NCI-H1092 treated with DMSO at 0.1 percent for 48 hours (cell line): ENCODE results near the gene G6PC2.
"Not testable (repeated sequence)": the region's sequence is repeated elsewhere in the genome, so short reads cannot be mapped to it uniquely, and the experiment has no call there.

ENCODE experiments used
- DNase-seq: peaks from one replicate; lab custom pipeline; 2025; lab: John Stamatoyannopoulos, UW

The G6PC2 gene

DNA sequence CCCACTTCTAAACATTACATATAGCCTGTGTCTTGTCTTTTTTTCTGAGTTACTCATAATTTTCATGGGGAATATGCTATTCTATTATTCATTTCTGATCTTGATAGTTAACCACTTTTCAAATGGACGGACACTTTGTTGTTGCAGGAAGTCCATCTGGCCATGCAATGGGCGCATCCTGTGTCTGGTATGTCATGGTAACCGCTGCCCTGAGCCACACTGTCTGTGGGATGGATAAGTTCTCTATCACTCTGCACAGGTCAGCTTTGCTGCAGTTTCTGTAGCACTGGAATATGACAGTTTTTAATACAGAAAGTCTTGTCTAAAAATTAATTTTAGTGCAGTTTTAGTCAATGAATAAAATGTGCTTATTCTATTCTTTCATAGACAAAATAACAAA lies 3.3 kb downstream of the G6PC2 start:
- no peak for DNase-seq

DNA sequence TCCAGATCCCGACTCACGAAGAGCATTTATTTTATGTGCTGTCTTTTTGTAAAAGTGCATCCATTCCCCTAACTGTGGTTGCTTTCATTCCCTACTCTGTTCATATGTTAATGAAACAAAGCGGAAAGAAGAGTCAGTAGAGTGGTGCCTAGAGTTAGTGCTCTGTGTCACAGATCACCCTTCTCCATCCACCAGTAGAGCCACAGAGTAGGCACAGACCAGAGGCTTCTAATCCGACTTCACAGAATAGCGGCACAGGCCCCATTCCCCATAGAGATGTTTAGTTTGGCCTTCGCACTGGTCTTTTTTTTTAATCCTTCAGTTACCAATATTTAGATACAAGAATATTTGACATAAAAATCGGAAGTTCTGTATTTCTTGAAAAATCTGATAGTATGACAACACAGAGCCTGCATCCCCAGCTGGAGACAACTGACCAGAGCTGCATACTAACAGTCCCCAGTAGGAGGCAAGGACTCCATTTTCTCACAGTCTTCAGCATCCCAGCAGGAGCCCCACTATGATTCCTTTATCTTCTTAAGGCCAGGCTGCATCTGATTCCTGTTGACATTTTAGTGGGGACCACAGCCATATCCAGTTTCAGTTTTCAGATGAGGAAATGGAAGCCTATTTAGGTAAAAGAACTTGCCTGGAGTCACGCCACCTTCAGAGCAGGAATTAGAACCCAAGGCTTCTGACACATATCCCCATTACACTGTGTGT lies 7.0 kb downstream of the G6PC2 start:
- no peak for DNase-seq

DNA sequence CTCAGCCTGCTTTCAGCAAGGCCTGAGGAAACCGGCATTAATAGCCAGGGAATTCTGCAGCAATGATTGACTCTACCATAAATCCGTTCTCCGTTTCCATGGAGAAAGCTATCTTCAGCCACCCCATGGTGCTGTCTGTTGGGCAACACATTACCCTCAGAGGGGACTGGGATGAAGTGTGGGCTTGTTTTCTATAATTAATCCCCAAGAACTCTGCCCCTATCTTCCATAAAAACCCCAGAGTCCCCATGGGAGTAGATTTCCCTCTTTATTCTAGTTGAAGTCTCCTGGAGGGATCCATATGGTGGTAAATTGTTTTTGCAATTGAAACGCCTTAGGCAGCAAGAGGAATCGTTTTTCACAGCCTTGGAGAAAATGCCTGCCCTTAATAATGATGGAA lies 9.2 kb downstream of the G6PC2 start:
- no peak for DNase-seq

DNA sequence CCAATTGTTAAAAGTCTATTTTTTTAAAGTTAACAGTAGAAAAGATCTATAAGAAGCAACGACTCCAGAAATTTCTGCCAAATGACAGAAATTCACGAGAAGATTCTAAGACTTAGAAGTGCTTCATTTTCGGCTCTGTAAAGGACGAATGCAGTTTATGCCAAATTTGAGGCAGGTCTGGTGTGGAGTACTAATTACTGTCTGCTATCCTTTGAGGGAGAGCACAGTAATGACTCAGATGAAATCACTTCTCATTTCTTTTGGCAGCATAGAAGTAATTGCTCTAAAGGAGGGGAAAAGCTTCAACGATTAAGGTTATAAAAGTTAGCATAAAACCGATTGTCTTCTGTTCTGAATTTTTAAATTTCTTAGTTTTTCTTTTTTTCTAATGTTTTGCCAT lies 11.4 kb downstream of the G6PC2 start:
- no peak for DNase-seq

DNA sequence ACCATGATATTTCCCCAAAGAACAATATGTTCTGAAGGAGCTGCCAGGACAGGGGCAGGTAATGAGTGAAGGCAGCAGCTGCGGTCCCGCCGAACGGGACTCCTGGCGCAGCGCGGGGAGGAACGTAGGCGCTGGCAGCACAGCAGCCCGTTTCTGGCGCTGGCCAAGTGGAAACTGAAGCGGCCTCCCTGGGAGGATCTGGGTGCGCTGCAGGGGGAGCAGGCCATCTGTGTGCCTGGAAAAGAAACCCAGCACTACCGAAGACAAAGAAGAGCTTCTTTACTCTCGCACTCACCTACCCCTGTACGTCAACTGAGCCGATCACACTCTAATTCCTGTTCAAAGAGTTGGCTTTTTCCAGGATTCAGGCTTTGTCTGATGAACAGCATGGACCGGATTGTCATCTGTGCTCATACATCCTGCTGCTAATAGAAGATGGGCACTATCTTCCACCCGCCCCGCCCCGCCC lies 11.8 kb downstream of the G6PC2 start:
- DNase-seq, result peak; percentile 17

DNA sequence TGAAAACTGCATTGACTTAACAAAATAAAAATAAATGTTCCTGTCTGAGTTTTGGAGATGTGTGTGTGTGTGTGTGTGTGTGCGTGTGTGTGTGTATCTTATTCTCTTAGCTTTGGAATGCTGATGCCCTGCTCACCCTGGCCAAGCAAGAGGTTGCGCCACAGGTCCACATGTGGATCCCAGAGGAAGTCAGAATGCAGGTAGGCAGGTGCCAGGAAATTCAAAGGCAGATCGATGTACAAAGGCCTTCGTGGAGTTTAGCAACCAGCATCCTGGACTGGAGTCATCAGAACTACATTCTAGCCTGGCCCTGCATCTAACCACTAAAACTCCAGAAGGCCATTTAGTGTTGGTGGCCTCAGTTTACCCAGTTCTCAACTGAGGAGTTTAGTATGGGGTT lies 12.4 kb downstream of the G6PC2 start:
- no peak for DNase-seq

DNA sequence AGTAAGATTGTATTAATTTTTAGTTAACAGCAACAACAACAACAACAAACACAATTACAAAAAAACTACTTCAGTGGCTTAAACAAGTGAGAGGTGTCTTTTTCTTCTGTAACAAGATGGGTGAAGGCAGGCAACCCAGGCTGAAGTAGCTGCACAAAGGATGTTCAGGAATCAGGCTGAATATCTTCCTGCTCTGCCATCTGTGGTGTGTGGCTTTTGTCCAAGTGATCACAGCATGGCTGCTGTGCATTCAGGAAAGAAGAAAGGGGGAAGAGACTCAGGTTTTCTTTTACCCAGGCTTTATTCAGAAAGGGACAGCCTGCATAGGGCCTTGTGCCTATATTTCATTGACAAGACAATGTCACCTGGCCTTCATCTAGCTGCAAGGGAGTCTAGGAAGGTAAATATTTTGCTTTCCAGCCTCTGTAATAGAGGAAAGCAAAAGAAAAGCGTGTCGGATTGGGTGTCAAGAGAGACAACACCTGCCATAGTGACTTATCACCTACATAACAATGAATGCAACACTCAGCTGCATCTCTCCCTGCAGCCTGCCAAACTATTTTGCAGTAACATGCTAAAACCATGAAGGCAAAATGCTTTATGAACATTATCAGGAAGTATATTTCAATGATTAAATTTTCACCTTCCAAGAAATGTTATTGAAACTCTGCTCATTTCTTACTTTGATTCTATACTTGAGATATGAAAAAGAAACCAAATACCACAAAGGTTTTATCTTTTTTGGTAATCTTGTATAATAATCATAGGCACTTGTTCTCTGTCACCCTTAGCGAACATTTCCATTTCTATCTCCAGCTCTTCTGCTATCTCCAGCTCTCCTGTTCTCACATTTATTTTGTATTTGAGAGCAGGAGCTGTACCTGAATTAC lies 14.6 kb downstream of the G6PC2 start:
- DNase-seq, result no peak

DNA sequence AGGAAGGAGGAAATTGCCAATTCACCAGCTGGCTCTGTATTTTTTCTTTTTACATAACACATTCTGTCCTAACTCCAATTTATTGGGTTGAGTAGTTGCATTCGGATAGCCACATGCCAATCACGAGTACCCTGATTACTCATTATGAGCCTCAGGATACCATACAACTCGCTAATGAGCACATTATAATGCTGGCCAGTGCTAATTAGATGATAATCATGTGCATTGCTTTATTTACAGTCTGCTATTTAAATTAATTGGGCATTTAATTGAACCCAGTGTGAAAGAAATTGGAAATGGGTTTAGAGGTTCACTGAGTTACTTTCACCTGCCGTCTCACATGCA lies 15.2 kb downstream of the G6PC2 start:
- DNase-seq, result no peak

DNA sequence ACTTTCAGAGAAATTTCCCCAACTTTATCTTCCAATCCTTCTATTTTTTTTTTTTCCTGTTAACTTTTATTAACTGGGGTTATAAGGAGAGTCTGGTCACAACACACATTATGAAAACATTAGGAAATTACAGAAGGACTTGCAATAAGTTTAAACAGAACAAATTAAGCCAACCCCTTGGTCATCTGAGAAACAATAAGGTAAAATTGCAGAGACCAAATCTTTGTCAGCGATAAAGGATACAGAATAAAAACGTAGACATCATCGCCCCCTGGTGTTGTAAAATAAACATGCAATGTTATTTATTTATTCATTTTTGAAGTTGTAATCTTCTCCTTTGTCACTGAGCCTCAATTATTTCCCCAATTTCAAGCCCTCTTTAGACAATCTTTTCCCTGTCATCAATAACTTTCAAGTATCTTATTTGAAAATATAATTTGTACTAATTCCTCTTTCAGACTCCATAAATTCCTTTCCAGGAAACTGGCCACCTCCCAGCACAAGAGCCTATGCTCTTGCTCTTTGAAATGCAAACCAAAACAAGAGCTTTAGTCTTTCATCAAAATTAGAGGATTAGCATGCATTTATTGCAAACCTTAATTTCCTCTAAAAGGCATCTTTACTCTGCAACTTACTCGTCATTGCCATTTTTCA lies 19.5 kb downstream of the G6PC2 start:
- peak; percentile 6 for DNase-seq

DNA sequence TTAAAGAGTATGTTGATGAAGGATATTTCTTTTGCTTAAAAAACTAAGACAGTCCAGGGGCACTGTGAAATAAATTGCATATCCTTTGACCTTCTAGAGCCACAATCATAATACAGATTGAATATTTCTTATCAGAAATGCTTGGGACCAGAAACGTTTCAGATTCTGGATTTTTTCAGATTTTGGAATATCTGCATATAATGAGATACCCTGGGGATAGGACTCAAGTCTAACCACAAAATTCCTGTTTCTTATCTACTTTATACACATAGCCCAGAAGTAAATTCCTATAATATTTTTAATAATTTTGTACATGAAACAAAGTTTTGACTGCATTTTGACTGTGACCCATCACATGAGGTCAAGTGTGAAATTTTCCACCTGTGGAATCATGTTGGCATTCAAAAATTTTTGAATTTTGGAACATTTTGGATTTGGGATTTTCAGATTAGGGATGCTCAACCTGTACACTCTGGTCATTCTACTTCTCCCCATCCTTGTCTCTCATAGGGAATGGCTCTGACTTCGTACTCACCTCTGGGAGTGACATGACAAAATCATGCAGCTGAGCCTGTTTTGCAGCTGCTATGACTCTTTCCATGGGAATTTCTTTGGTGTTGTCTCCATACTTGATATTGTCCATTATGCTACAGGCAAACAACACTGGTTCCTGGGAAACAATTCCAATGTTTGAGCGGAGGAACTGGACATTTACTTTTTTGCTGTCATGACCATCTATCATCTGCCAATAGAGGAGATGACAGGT lies 25.7 kb downstream of the G6PC2 start:
- no peak for DNase-seq

DNA sequence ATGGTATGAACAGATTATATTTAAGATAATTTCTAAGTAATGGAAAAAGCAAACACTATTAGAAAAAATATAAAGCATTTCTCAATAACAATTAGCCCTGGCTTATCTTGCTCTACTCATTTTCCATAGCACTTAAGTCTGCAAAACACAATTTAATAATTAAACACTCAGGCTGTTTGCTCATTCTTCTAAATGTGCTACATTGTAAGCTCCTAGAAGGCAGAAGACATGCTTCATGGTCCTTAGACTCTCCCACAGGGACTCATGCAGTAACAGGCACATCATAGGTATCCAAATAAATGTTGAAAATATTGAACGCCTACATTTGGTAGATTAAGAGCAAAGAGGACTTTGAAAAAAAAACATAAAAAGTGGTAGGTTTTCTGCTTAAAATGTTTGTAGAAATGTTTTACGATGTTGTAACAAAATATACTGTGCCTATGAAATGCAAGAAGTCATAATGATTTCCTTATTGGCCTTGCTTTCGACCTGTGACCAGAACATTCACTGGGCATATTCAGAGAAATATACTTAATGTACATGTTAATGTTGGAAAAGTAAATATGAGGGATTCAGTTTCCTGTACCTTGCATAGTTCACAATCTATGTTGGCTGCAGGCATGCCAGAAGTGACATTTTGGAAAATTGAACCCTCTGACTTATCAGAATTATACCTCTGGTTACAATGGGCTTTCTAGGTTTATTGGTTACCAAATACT lies 27.2 kb downstream of the G6PC2 start:
- DNase-seq, result no peak

DNA sequence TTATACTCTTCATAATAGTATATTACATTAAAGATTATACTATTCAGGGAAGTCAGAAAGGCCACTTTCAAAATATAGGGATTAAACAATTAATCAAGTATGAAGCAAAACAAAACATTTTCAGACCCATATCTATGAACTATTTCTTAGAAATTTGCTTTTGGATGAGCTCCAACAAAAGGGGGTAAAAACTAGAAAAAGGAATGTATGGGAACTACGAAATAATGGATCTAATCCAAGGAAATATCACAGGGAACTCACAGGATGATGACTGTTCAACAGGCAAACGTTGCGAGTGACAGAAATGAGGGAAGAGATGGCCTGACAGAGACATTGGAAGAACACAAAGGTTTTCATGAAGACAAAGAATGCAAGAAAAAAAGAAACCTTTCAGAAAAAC lies 27.9 kb downstream of the G6PC2 start:
- no peak for DNase-seq

DNA sequence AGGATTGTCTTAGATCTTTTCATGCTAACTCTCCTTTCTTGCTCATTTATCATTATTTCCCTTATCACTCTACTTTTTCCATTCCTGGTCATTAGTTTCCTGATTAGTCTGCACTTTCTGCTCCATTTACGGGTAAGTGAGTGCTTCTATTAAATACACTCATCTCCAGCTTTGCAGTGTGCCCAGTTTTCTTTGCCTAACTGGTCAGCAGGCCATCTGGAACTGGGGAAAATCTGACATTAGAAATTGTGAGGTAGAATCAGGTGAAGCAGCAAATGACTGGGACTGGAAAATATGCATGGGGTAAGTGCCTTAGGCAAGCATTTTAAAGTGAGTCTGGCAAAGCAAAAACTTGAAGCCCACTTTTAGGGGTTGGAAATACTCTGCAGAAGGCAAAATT lies 29.2 kb downstream of the G6PC2 start:
- DNase-seq, result no peak

DNA sequence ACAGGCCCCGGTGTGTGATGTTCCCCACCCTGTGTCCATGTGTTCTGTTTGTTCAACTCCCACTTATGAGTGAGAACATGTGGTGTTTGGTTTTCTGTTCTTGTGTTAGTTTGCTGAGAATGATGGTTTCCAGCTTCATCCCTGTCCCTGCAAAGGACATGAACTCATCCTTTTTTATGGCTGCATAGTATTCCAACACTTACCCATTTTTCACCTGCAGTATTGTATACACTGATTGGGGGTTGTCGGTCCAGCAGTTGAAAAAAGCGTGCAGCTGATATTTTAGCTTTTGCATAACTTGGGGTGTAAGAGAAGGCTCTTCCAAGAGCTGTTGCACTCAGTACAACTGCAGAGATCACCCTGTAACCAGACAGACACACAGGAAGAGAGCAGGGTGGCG lies 31.1 kb downstream of the G6PC2 start:
- not testable (repeated sequence) for DNase-seq

DNA sequence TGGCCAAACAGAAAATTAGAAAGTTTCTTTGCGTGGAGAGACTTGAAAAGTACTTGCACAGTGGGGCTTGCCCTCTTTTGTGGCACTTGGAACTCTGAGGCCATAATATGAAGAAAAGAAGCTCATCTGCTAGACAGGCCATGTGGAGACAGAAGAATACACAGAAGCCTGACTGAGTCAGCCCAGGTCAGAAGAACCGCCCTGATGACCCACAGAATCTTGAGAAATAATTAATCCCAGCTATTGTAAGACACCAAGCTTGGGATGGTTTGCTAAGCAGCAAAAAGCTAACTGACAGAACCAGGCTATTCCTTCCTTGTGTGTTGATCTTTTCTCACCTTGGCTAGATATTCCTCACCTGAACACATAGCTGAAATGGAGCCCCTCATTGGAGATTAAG lies 33.7 kb downstream of the G6PC2 start:
- DNase-seq, result no peak

DNA sequence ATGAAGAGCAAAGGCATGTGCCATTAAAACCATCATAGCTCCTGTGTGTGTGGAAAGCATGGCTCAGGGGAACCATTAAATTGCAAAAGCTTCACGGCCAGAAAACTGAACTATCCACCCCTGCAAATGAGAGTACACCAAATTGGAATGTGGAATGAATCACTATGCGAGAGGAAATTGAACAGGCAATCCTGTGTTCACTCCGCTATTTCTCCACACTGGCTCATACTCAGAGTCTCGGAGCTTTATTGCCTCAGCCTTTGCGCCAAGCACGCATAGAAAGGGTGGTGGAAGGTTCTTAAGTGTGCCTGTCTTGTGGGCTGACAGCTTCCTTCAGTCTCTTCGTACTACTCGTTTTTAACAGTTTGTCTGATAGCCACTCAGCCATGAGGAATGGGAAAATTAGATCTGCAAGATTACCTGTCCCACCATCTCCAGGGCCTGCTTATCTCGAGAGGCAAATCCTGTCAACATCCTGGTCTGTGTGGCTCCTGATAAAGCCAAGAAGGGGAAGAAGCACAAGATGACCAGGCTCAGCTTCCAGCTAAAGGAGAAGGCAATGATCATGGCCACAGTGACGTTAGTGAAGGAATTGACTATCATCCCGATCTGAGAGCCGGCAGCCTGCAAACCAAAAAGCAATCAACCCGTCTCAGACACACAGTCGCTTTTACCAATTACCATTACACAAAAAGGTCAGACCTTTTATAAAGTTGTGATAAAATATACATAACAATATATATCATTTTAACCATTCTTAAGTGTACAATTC lies 34.9 kb downstream of the G6PC2 start:
- no peak for DNase-seq

DNA sequence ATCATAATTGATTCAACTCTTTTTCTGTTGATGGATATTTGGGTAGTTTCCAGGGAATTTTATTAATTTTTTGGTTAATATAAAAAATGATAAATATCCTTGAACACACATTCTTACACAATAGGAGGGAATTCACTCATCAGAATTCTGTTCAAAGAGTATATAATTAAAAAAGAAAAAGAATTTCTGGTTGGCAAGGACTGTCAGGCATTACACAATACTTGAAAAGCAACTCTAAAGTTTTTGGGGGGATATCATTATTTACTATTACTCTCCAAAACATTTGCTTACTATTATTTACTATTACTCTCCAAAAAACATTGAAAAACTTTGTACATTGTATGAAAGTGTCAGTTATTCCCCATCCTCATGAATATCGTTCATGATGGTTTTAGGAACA lies 38.0 kb downstream of the G6PC2 start:
- no peak for DNase-seq

DNA sequence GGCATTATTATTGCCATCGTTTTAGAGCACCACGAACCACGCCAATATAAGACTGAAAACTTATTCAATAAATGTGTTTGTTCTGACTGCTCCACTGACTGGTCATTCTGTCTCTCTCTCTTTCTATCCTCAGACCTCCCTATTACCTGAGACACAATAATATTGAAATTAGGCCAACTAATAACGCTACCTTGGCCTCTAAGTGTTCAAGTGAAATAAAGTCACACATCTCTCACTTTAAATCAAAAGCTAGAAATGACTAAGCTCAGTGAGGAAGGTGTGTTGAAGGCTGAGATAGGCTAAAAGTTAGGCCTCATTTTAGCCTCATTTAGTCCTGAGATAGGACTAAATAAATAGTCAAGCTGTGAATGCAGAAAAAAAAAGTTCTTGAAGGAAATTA lies 38.8 kb downstream of the G6PC2 start:
- DNase-seq, result no peak

DNA sequence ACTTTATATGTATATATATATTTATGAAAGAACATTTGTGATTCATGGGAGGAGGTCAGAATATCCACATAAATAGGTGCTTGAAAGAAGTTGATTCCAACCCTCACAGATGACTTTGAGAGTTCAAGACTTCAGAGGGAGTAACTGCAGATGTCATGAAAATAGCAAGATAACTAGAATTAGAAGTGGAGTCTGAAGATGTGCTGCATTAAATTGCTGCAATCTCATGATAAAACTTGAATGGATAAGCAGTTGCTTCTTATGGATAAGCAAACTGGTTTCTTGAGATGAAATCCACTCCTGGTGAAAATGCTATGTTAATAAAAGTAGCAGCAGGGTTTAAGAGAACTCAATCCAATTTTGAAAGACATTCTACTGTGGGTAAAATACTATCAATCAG lies 40.2 kb downstream of the G6PC2 start:
- no peak for DNase-seq

DNA sequence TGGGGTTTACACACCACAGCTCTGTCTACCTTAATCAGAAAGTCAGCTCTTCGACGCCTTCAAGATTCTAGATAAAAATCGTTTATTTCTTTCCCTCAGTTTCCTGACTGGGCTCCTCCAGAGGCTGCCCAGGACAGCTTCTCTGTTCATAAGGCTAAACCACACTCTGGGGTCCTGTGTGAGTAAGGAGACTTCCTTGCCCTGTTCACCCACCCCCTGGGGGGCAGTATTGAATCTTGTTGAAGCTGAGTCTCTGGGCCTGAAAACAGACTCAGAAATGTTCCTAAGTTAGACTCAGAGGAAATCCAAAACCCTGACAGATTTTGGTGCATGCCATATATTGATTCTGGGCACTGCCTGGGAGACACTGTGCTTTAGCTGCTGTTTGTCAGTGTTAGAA lies 43.0 kb downstream of the G6PC2 start:
- no peak for DNase-seq

DNA sequence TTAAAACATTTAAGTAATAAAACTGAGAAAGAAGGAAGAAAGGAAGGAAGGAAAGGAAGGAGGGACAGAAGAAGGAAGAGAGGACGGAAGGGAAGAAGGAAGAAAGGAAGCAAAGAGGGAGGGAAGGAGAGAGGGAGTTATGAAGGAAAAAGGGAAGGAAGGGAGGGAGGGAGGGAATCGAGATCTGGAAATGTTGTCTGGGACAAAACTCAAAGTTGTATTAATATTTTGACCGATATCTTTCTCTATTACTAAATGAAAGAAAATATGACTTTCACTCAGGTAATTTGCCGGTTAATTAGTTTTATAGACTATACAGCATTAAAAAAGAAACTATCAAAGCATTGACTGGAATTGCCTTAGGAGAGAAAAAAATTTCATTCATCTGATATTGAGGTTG lies 44.4 kb downstream of the G6PC2 start:
- DNase-seq, result no peak
